ENCODE data around the gene HDAC3. TPM values are rescaled to one million over a fixed set of nuclear protein-coding genes. Genes with fewer than 3 reads are reported as not detected.

Gene HDAC3
- 54.9 TPM for total RNA-seq

GRCh38 chr5:141636413-141637122 is at the start of gene HDAC3, which contains the start of gene RELL2:
HDAC3 (minus strand) TSS chr5:141636849; CDS start chr5:141636790, 59 bp downstream.
RELL2 (plus strand) TSS chr5:141636997; CDS start chr5:141638226, 1,229 bp downstream.

GRCh38 chr5:141681695-141682641 is 45.3 kb upstream of the HDAC3 start, which contains the start of gene ARAP3:
ARAP3 (minus strand) TSS chr5:141682230; CDS start chr5:141680486, 1,744 bp downstream.

DNA sequence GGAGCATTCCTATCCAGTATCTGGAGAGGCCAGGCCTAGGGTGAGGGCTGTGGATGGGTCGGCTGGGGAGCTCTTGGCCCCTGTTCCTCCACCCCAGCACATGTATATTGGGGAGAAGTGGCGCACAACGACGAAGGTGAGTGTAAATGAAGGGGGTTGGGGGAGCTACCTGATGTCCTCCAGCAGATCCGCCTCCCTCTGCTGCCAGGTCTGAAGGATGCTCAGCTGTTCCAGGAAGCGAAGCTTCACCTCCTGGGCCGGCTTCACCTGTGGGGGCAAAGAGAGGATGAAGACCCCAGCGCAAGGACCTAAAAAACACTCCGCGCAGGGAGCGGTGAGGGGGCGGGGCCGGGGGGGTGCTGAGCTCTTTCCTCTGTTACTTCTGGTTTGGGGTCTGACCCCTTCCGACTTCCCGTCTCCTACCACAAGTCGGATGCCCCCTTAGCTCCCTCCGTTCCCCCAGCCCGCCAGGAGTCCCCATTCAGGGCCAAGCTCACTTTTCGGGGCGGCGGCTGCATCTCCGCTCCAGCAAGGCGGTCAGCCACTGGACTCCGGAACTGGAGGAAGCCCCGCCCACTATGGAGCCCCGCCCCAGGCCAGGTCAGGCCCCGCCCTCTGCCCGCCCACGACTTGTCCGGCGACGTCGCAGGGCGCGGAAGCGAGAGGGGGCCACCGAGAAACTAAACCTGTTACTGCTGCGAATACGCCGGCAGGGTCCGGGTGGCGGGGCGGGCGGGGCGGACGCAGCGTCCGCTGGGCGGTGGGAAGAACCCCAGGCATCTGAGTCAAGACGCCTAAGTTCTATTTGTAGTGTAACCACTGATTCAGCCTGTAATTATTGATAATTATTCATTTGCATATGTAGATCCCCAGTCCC is 14.4 kb upstream of the HDAC3 start, which contains the start of gene FCHSD1:
Gene FCHSD1 (minus strand): TSS at position 568 of the 877 bp plus-strand sequence. CDS start 50 bp downstream, at position 518.

GRCh38 chr5:141618804-141619554 is 17.7 kb downstream of the HDAC3 start, which contains the start of gene DIAPH1:
DIAPH1 (minus strand) TSS chr5:141619000; CDS start chr5:141618914, 86 bp downstream.

Small RNA genes lying within 50 kb of the gene (small RNA-seq; reads per million reads assigned to genes)
- gene RPS27AP10 = not detected

Other genes with a start within 250 kb of the HDAC3 start
- 14.8 TPM for gene PCDHGB4, start 249.2 kb downstream of the HDAC3 start, total RNA-seq
- 6.9 TPM for gene PCDHGA8, start 244.2 kb downstream of the HDAC3 start, total RNA-seq
- 24.0 TPM for gene PCDHGB5, start 238.9 kb downstream of the HDAC3 start, total RNA-seq
- 14.3 TPM for gene PCDHGA9, start 234.1 kb downstream of the HDAC3 start, total RNA-seq
- gene PCDHGB6, start 228.8 kb downstream of the HDAC3 start, total RNA-seq = 17.8 TPM
- gene PCDHGA10, start 223.9 kb downstream of the HDAC3 start, total RNA-seq = 15.2 TPM
- gene PCDHGB7, start 219.2 kb downstream of the HDAC3 start, total RNA-seq = 18.2 TPM
- gene PCDHGA11, start 215.8 kb downstream of the HDAC3 start, total RNA-seq = 18.9 TPM
- gene PCDHGA12, start 206.3 kb downstream of the HDAC3 start, total RNA-seq = 7.4 TPM
- gene PCDHGC3, start 160.9 kb downstream of the HDAC3 start, total RNA-seq = 69.0 TPM
- gene PCDHGC4, start 151.8 kb downstream of the HDAC3 start, total RNA-seq = 91.6 TPM
- gene PCDHGC5, start 147.8 kb downstream of the HDAC3 start, total RNA-seq = 9.5 TPM
- gene DIAPH1, start 17.8 kb downstream of the HDAC3 start, total RNA-seq = 26.1 TPM
- gene RELL2, start 148 bp upstream of the HDAC3 start, total RNA-seq = 18.9 TPM
- gene FCHSD1, start 14.6 kb upstream of the HDAC3 start, total RNA-seq = 9.5 TPM
- gene ARAP3, start 45.4 kb upstream of the HDAC3 start, total RNA-seq = 4.8 TPM
- gene PCDH1, start 241.6 kb upstream of the HDAC3 start, total RNA-seq = 69.2 TPM